NCI-H187 treated with DMSO at 0.1 percent for 48 hours (cell line): ENCODE results near the gene PSAT1.

ENCODE experiments used
- DNase-seq: peaks from one replicate; lab custom pipeline; 2025; lab: John Stamatoyannopoulos, UW

Gene PSAT1

DNA sequence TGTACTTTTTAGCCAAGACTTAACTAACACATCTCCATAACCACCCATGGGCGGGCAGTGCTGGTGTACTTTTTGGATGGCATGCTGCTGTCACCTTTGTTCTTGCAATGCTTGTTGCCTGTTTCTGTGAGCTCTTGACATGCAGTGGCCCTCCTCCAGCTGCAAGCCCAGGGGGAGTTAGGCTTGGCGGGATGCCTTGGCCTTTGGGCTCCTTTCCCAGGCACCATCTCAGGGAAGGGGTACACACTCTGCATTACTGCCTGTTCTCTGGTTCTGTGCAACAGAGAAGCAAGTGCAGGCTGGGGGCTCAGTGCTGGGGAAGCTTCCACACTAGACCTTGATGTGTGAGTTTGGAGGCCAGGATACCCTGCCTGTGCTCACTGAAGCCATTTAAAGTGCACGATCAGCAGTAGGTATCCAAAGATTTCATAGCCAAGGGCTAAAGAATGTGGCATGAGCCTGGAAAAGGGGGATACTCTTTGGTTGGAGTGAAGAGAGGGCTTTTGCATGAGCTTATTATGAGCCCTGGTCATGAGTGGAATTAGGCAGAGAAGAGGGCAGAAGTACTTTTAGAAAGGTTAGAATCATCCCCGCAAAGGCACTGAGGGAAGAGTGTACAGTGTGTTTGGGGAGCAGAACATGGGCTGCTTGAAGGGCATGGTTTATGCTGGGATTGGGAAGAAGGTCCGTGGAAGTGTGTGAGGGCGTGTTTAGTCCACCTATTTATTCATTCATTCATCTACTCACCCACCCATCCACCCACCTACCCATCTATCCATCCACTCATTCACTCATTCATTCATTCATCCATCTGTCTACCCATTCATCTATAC is 22.5 kb downstream of the PSAT1 start:
- DNase-seq = no peak

DNA sequence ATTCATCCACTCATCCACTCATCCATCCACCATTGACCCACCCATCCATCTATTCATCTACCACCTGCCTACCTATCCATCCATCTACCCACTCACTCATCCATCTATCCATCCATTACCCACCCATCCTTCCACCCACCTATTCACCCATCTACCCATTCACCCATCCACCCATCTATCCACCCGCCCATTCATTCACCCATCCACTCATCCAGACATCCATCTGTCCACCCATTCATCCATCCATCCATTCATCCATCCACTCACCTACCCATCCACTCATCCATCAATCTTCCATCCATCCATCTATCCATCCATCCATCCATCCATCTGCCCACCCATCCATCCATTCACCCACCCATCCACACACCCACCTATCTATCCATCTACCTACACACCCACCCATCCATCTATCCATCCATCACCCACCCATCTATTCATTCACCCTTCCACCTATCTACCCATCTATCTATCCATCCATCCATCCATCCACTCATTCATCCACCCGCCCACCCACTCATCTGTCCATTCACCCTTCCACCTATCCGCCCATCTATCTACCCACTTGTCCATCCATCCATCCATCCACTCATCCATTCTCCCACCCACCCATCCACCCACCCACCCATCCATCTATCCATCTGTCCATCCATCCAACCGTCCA is 23.2 kb downstream of the PSAT1 start:
- no peak for DNase-seq

DNA sequence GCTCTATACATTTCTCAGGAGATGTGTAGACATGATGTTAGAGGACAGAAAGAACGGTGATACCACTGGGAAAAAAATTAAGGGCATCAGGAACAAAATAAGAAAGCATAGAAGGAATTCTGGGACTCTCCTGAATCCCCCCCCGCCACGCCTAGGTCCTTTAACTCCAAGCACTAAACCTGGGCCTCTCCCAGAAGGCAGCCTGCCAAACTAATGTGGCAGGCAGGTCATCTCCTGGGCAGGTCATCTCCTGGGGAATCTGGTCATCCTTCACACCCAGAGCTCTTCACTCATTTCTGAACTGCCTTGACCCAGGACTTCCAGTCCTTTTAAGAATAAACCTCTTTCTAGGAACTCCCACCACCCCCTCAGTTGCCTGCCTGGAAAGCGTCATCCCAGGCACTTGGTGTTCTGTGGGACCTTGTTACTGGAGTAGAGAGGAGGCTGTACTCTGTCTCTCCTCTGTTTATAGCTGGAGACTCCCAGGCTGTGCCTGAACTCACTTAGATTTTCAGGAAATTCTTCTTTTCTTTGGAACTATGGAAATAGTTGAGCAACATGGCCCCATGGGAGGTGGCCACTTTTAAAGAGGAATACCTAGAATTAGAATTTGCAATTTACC is 24.1 kb downstream of the PSAT1 start:
- no peak for DNase-seq

DNA sequence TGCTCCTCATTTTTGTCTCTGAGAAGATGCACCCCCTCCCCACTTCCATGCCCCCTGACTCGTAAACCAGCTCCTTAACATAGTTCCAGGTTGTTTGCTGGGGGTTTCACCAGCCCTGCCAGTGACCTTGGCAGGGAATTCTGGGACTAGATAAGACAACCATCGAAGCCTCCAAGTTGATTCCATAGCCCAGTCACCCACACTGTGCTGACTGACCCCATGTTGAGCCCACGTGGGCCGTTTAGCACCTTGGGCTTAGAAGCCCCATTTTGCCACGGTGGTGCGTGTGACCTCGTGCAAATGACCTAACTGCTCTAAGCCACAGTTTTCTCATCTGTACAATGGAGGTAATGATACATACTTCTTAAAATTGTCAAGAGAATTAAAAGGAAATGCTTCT is 24.6 kb downstream of the PSAT1 start:
- no peak for DNase-seq

DNA sequence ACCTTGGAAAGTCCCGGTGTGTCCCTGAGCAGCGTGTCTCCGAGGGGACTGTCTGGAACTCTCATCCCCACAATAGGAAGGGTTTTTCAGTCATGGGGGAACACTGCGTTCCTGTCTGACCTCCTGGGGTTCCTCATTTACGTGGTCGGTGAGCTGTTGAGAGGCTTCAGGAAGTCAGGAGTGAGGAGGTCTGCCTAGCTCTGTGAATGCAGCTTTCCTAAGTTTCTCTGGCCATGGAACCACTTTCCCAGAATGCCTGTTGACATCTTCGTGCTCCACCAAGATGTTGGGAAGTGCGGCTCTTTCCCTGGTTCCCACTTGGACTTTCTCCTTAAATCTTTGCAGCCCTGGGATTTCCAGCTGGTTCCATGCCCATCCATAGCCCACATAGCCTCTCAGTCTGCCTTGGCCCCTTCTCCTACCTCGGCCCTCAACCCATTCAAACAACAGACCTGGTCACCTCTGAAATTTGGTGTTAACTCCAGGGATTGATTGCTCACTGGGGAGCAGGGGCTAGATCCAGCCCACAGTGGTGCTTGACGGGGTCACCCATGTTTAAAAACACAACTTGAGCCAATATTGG is 27.2 kb downstream of the PSAT1 start:
- no peak for DNase-seq

DNA sequence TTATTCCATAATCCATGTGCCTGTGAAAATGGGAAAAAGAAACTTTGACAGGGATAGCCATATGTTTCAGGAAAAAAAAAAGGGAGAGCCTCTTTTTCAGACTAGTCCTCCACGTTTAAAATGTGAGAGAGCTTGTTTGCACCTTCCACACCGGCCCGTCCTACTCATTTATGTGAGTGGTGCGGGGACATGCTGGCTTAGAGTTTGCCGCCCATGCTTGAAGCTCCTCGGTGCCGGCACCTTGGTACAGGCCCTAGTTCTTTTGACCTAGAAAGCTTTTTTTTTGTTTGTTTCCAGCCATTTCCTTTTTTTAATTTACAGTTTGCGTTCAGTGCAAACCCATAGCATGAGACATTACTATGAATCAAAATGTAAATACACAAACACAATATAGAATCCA is 27.8 kb downstream of the PSAT1 start:
- DNase-seq = no peak

DNA sequence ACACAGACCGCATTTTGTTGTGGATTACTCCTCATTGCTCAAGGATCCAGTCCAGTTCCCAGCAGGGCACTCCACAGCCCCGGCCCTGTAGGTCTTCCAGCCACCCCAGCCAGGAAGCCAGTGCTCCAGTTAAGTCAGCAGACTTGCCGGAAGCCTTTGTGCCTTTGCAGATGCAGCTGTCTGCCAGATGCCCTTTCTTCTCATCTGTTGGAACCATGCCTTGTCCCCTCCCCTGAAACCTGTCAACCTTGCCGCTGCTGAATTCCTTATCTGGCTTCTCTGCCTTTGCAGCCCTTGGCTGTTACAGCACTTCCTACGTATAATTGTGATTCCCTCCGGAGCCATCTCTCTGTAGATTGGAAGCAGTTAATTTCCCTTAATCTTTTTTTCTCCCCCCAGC is 28.4 kb downstream of the PSAT1 start:
- no peak for DNase-seq

DNA sequence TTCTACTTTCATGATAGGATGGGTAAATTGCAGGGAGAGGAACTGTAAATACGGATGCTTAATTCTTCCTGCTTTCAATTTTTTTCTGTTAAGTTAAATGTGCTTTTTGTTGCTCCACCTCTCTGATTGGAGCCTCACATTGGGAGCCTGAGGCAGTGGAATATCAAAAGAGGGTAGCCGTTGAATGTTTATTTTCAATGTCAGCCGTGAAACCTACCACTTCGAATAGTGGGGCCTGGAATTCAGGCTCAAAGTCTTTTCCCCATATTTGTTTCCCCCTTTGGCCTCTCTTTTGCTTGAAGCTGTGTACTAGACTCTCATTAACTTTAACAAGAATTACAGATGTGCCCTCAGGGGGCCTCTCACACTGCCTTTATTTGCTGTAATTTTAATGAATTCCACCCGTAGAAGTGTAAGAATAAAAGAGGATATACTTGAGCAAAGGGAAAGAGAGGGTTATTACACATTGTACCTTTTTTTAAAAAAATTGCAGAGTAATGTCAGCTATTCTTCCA is 29.0 kb downstream of the PSAT1 start:
- DNase-seq = no peak

DNA sequence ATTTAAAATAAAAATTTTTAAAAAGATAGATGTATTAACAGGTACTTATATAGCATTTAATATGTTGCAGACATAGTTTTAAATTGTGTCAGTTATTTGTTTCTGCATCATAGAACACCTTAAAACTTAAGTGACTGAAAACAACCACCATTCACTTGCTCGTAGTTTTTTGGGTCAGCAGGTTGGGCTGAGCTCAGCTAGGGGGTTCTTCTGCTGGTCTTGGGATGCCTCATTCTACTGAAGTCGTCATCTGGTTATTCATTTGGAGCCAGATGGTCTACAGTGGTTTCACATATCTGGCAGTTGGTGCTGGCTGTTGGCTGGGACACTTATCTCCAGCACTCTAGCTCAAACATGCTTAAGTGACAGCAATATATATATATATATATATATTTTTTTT is 29.6 kb downstream of the PSAT1 start:
- no peak for DNase-seq

DNA sequence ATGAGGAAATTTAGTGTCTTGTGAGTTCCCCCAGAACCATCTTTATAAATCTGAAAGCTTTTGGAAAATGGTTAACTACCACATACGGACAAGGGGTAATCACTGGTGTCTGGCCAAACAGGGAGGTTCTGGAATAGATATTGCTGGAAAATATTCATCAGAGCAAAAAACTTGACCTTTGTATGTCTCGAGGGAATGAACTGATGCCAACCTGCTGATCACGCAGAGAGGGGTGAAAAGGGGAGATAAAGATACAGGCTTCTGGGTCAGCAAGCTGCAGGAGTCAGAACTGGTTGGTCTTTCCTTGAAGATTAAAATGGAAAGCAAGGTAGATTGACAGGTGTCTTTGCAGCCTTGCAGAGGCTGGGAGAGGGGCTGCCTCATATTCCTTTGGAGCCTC is 35.5 kb downstream of the PSAT1 start:
- DNase-seq = no peak

DNA sequence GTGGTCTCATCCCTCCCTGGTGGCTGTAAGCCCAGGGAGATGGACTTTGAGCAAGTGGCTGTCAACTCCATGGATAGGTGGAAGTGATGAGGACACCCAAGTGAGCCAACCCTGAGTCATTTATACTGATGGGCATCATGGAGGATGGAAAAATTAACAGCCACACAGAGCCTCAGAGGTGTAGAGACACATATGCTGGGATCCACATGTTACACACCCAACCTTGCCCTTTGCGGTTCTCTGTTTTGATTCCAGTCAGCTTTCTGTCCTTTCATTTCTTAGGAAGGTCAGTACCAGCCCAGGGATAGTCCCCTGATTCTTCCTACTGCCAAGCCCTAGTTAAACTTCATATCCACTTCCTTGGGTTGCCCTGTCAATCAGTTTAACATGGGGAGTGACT is 51.9 kb downstream of the PSAT1 start:
- DNase-seq = no peak

DNA sequence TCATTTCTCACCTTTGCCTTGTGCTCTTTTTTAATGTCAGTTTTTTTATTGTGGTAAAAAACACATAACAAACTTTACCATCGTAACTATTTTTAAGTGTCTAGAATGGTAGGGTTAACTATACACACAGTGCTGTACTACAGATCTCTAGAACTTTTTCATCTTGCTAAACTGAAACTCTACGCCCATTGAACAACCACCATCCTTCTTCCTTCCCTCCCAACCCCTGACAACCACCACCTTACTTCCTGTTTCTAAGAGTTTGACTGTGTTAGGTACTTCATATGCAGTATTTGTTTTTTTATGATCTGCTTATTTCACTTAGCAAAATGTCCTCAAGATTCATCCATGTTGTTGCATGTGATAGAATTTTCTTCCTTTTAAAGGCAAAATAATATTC is 54.9 kb downstream of the PSAT1 start:
- DNase-seq = no peak

DNA sequence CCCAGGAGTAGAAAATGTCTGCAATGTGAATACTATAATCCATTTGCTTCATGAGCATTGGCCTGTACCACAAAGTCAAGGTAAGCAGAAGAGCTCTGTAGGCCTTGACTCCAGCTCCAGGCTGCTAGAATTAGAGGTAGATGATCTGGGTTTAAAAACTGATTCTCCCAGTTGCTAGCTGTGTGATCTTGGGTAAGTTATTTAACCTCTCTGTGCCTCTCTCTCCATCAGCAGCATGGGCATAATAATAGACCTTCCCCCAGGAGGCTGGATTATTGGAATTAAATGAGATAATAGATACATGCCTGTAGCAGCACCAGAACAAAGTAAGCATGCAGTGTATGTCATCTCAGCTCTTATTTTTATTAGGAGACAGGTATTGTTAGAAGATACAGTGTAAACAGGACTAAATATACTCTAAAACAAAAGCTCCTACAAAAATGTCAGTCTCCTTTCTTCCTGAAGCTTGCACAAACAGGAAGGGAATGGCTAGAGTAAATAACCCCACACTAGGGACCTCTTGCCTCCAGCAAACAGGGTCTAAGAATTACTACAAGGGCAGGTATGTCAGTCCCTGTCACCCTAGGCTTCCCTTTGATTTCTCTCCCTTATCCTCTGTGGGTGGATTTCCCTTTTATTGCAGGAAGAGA is 57.5 kb downstream of the PSAT1 start:
- no peak for DNase-seq

DNA sequence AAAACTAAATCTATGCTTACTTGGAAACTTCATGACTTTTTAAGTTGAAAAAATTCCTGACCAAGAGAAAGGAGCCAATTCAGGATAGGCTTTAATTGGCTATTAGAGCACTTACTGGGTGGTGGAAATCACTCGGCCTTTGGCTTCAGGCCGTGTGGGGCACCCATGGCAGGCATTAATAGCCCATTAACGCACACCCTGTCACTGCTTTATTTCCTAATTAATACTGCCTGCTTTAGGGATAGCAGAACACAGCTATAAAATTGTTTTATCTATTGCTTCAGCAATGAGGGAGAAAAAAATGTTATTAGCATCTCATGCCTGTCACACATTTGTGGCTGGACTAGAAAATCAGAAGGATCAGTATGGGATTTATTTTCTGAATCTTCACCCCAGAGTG is 58.1 kb downstream of the PSAT1 start:
- DNase-seq = no peak

DNA sequence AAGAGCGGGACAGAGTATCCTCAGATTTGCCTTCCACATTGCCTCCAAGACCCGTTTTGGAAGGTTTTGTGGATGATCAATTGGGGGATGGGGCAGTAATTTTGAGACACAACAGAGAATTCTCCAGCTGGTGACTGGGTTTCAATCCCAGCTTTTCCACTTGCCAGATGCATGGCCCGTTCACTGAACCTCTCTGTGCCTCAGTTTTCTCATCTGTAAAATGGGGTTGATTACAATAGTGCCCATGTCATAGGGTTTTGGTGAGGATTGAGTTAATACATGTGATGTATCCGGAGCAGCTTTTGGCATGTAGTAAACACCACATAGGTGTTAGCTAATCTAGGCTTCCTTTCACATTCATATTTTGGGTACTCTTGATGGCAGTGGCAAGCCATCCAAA is 59.7 kb downstream of the PSAT1 start:
- DNase-seq = no peak

DNA sequence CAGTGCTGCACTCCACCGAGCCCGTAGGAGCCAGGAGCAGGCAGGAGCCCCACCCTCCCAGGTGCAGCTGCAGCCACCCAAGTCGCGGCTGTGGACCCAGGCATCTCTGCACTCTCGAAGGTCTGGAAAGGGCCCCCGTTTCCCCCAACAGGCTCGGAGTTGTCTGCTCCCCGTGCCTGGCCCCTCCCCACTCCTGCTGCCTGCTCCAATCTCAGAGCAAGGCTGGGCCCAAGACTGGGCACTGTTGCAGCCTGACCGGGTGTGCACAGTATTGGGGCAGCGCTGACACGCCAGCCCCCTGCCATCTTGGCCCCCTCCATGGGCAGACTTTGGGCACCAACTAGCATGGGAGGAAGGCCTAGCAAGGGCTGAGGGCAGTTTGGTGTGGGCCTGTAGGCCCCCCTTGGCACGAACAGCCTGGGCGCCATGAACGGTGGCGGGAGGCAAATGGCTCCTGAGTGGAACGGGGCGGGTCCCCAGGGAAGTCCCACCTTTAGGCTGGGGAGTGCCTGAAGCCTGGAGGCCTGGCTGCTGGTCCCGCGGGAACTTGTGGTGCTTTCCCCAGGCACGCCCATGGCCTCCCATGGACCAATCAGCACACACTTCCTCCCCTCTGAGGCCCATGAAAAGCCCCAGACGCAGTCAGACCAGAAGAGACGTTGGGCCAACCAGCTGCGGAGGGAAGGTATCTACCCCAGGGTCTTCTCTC is 60.4 kb downstream of the PSAT1 start:
- no peak for DNase-seq

DNA sequence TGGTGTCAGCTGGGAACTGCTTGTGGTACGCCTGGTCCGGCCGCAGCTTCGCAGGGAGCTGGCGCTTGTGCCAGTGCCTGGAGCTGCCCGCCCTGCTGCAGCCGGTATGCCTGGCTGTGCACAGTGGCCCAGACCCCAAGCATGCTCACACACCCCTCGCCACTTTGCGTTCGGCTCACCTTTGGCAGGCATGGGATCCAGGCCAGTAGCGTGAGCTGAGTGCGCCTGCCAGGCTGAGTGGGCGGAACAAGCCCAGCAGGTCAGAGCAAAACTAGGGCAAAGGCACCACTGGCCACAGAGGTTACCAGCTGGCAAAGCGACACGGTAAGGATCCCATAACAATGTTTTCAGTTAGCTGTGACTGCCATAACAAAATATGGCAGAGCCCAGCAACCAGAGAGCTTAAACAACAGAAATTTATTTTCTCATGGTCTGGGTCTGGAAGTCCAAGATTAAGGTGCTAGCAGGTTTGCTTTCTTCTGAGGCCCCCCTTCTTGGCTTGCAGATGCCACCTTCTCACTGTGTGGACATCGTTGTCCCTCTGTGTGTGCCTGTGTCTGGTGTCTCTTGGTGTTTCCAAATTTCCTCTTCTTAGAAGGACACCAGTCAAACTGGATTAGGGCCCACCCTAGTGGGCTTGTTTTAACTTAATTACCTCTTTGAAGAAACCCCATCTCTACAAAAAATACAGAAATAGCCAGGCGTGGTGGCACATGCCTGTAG is 61.6 kb downstream of the PSAT1 start:
- no peak for DNase-seq

DNA sequence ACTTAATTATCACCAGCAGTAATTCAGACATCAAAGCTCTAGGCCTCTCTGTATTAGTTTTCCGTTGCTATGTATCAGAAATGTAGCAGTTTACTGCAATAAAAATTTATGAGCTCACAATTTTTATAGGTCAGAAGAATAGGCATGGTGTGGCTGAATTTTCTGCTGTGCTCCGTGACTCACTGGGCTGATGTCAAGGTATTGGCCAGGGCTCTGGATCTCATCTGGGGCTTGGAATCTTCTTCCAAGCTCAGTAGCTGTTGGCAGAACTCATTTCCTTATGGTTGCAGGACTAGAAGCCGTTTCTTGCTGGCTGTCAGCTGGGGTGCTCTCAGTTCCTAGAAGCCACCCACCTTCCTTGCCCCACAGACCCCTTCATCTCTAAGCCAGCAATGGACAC is 66.3 kb downstream of the PSAT1 start:
- no peak for DNase-seq

DNA sequence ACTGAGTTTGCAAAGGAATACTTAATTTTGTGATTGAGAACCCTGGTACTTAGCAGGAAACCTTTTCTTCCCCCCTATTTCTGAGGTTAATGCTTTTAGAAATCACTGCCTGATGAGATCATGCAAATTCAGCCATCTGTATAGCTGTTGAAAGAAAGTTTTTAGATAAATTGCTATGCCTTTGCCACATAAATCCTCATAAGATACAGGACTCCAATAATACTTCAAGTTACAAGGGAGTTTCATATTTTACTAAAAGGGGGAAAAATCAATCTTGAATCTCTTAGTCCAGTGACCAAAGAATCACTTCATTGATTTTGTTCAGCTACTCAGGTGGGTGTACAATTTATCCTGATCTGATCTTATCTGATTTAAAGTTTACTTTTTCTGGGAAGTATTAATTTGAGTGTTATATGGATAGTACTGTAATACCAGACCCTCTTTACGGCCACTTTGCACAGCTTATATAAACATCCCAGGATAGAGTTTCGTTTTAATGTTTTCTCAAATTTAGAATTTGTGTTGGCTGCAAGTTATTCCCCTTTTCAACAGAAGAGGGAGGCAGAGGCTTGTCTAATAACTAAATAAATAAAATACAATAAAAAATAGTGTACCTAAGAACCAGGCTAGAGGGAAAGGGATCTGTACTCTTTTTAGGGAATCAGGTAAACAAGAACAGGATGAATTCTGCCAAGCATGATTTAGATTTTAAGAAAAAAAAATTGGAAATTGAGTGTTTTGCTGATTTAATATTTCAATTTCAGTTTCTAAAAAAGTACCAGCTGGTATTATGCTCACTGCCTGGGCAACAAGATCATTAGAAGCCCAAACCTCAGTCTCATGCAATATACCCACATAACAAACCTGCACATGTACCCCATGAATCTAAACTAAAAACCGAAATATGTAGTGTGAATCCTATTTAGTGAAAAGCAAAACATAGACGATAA is 69.1 kb downstream of the PSAT1 start:
- DNase-seq = no peak

DNA sequence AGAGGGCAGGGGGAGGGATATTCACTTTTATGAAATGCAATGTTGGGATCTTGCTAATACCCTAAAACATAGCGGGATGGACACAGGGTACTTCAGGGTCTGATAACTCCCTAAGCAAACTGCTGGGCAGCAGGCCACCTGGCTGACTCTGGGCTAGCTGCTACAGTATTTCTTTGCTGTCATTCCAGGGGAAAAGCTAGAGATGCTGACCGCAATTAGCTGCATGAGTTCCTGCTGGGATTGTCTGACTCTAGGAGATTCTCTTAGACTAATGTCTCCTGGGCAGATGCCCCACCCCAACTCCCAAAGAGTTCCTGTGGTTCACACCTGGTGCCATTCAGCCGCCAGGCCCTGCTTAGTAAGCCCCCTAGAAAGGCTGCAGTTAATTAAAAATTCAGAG is 69.9 kb downstream of the PSAT1 start:
- no peak for DNase-seq
